Activated CD8-positive, alpha-beta memory T cell treated with anti-CD3 and anti-CD28 coated beads, Interleukin-2, amount 10 ng/mL, durations not matched to agents 7 days and 5 days (primary cell): ENCODE measurements around the gene CFAP20. TPM values are rescaled to one million over a fixed set of nuclear protein-coding genes. Genes with fewer than 3 reads are reported as not detected.

ENCODE experiments used
- ATAC-seq: fragments of 150-1000 bp; cut with Tn5 transposase; one replicate; pipeline ENCODE4 v1.10.0; 2021; ENCODE audit warnings: moderate library complexity
- CTCF ChIA-PET: fragments of 350-600 bp; sonication (Branson Sonifier 250); formaldehyde crosslinking; loops from one replicate; lab custom pipeline; 2021; ENCODE audit warnings: antibody characterized with exemption; lab: Charles Lee
- DNase-seq: peaks from one replicate; pipeline ENCODE4 v3.0.0-alpha.2; 2020
- H3K27ac Mint-ChIP-seq: one replicate; pipeline ENCODE4 v1.8.0; 2021; ENCODE audit warnings: mild to moderate bottlenecking, mixed read lengths
- H3K27me3 Mint-ChIP-seq: one replicate; pipeline ENCODE4 v1.8.0; 2021; ENCODE audit warnings: mixed read lengths
- H3K36me3 Mint-ChIP-seq: one replicate; pipeline ENCODE4 v1.8.0; 2021; ENCODE audit warnings: mild to moderate bottlenecking, mixed read lengths
- H3K4me1 Mint-ChIP-seq: one replicate; pipeline ENCODE4 v1.8.0; 2021; ENCODE audit warnings: mixed read lengths
- H3K4me3 Mint-ChIP-seq: one replicate; pipeline ENCODE4 v1.8.0; 2021; ENCODE audit warnings: mild to moderate bottlenecking, moderate library complexity, mixed read lengths
- H3K9me3 Mint-ChIP-seq: one replicate; pipeline ENCODE4 v1.8.0; 2022; ENCODE audit warnings: low read depth, mixed read lengths
- total RNA-seq, 2 experiments: library from RNA; stranded (reverse); gene quantifications; one replicate each; pipeline ENCODE4 v1.2.3, GENCODE V29; 2021

CFAP20 gene
- 10 to 100 TPM; 35.1 to 40.2 TPM for total RNA-seq

- Mint-ChIP-seq H3K27ac (peak within 1 kb of the TSS; percentile 81), H3K27me3 (no peaks in the 10 kb centered on the region), H3K4me1 (peaks cover 40% of the 10 kb centered on the region), H3K9me3 (no peaks in the 10 kb centered on the region), H3K4me3 (peak within 1 kb of the TSS; percentile 85), H3K36me3 (peaks cover 3% of the 10 kb centered on the region)
- CTCF ChIA-PET = interaction anchor here (0.6 to 1.9 kb wide), 15 partner anchors 8 to 334 kb away, joined by 3 to 9 read pairs (median 4); partner anchors contain the start of gene CSNK2A2
- peak; percentile 94 for ATAC-seq
- peak; percentile 98 for DNase-seq
Observed at GRCh38 chr16:58129097-58129936, at the start of gene CFAP20. Gene CFAP20, minus strand, starts transcription at chr16:58129381. Its CDS starts 266 bp downstream, at chr16:58129115.

- Mint-ChIP-seq H3K4me3 (no peak overlapping the region), H3K36me3 (peaks cover 42% of the 10 kb centered on the region), H3K4me1 (peaks cover 23% of the 10 kb centered on the region), H3K27ac (peak overlapping the region; percentile 22), H3K27me3 (no peaks in the 10 kb centered on the region), H3K9me3 (no peaks in the 10 kb centered on the region)
- DNase-seq (no peak), ATAC-seq (peak; percentile 51)
- CTCF ChIA-PET = interaction anchor here (0.7 to 1.8 kb wide), 4 partner anchors 19 to 159 kb away, joined by 4 to 9 read pairs (median 5); no protein-coding TSS in a partner anchor
Observed at GRCh38 chr16:58177353-58177710, 48.2 kb upstream of the CFAP20 start.

GRCh38 chr16:58176608-58177352 lies 47.6 kb upstream of the CFAP20 start:
- CTCF ChIA-PET = interaction anchor here (0.7 to 1.8 kb wide), 4 partner anchors 19 to 160 kb away, joined by 4 to 9 read pairs (median 5); no protein-coding TSS in a partner anchor
- DNase-seq = no peak
- peak; percentile 75 for ATAC-seq
- peaks cover 41% of the 10 kb centered on the region for H3K36me3 Mint-ChIP-seq
- H3K9me3 Mint-ChIP-seq = no peaks in the 10 kb centered on the region
- no peaks in the 10 kb centered on the region for H3K27me3 Mint-ChIP-seq
- peaks cover 23% of the 10 kb centered on the region for H3K4me1 Mint-ChIP-seq
- H3K27ac Mint-ChIP-seq = peak overlapping the region; percentile 22
- H3K4me3 Mint-ChIP-seq = no peak overlapping the region

GRCh38 chr16:58170223-58170622 lies 41.0 kb upstream of the CFAP20 start:
- H3K9me3 Mint-ChIP-seq = no peaks in the 10 kb centered on the region
- CTCF ChIA-PET = no interaction called here
- DNase-seq = no peak
- H3K4me1 Mint-ChIP-seq = no peaks in the 10 kb centered on the region
- no peak overlapping the region for H3K4me3 Mint-ChIP-seq
- H3K27me3 Mint-ChIP-seq = no peaks in the 10 kb centered on the region
- peaks cover 42% of the 10 kb centered on the region for H3K36me3 Mint-ChIP-seq
- no peak for ATAC-seq
- no peak overlapping the region for H3K27ac Mint-ChIP-seq

- no peak overlapping the region for H3K27ac Mint-ChIP-seq
- H3K36me3 Mint-ChIP-seq = peaks cover 36% of the 10 kb centered on the region
- H3K9me3 Mint-ChIP-seq = no peaks in the 10 kb centered on the region
- ATAC-seq (no peak), DNase-seq (no peak)
- peaks cover 3% of the 10 kb centered on the region for H3K4me1 Mint-ChIP-seq
- no peaks in the 10 kb centered on the region for H3K27me3 Mint-ChIP-seq
- CTCF ChIA-PET = no interaction called here
- no peak overlapping the region for H3K4me3 Mint-ChIP-seq
Observed at GRCh38 chr16:58160855-58161254, 31.7 kb upstream of the CFAP20 start.

- Mint-ChIP-seq H3K36me3 (peaks cover 19% of the 10 kb centered on the region), H3K9me3 (no peaks in the 10 kb centered on the region), H3K27ac (no peak overlapping the region), H3K27me3 (no peaks in the 10 kb centered on the region), H3K4me3 (no peak overlapping the region), H3K4me1 (peaks cover 5% of the 10 kb centered on the region)
- DNase-seq = no peak
- CTCF ChIA-PET = no interaction called here
- no peak for ATAC-seq
Observed at GRCh38 chr16:58158725-58159124, 29.5 kb upstream of the CFAP20 start.

- Mint-ChIP-seq H3K27me3 (no peaks in the 10 kb centered on the region), H3K4me1 (peaks cover 5% of the 10 kb centered on the region), H3K27ac (no peak overlapping the region), H3K4me3 (no peak overlapping the region), H3K9me3 (no peaks in the 10 kb centered on the region), H3K36me3 (peaks cover 13% of the 10 kb centered on the region)
- ATAC-seq (no peak), DNase-seq (no peak)
- CTCF ChIA-PET = no interaction called here
Observed at GRCh38 chr16:58157951-58158540, 28.9 kb upstream of the CFAP20 start.

- H3K9me3 Mint-ChIP-seq = no peaks in the 10 kb centered on the region
- no peak for DNase-seq
- no peak overlapping the region for H3K4me3 Mint-ChIP-seq
- H3K36me3 Mint-ChIP-seq = peaks cover 8% of the 10 kb centered on the region
- ATAC-seq = no peak
- CTCF ChIA-PET = interaction anchor here (1.6 kb wide), 1 partner anchor 28 kb away, joined by 3 read pairs; the partner anchor contains the start of gene CFAP20
- peaks cover 5% of the 10 kb centered on the region for H3K4me1 Mint-ChIP-seq
- H3K27me3 Mint-ChIP-seq = no peaks in the 10 kb centered on the region
- H3K27ac Mint-ChIP-seq = no peak overlapping the region
Observed at GRCh38 chr16:58157239-58157638, 28.1 kb upstream of the CFAP20 start.

GRCh38 chr16:58155839-58156238 lies 26.7 kb upstream of the CFAP20 start:
- ATAC-seq = no peak
- DNase-seq = no peak
- no peaks in the 10 kb centered on the region for H3K27me3 Mint-ChIP-seq
- H3K9me3 Mint-ChIP-seq = no peaks in the 10 kb centered on the region
- CTCF ChIA-PET = interaction anchor here (1.6 kb wide), 1 partner anchor 27 kb away, joined by 3 read pairs; the partner anchor contains the start of gene CFAP20
- peaks cover 4% of the 10 kb centered on the region for H3K36me3 Mint-ChIP-seq
- H3K4me1 Mint-ChIP-seq = peaks cover 5% of the 10 kb centered on the region
- no peak overlapping the region for H3K27ac Mint-ChIP-seq
- H3K4me3 Mint-ChIP-seq = no peak overlapping the region

- no peak overlapping the region for H3K27ac Mint-ChIP-seq
- no peaks in the 10 kb centered on the region for H3K36me3 Mint-ChIP-seq
- H3K4me1 Mint-ChIP-seq = peaks cover 5% of the 10 kb centered on the region
- no peaks in the 10 kb centered on the region for H3K27me3 Mint-ChIP-seq
- H3K4me3 Mint-ChIP-seq = no peak overlapping the region
- CTCF ChIA-PET = interaction anchor here (1.0 to 1.1 kb wide), 2 partner anchors 23 to 148 kb away, joined by 3 to 5 read pairs; no protein-coding TSS in a partner anchor
- ATAC-seq = no peak
- H3K9me3 Mint-ChIP-seq = no peaks in the 10 kb centered on the region
- no peak for DNase-seq
Observed at GRCh38 chr16:58154345-58154744, 25.2 kb upstream of the CFAP20 start.

- Mint-ChIP-seq H3K36me3 (no peaks in the 10 kb centered on the region), H3K27me3 (no peaks in the 10 kb centered on the region), H3K9me3 (no peaks in the 10 kb centered on the region), H3K4me3 (no peak overlapping the region), H3K27ac (no peak overlapping the region), H3K4me1 (peaks cover 5% of the 10 kb centered on the region)
- no peak for ATAC-seq
- CTCF ChIA-PET = interaction anchor here (0.7 kb wide), 1 partner anchor 734 kb away, joined by 3 read pairs; no protein-coding TSS in a partner anchor
- DNase-seq = no peak
Observed at GRCh38 chr16:58152246-58152868, 23.2 kb upstream of the CFAP20 start.

GRCh38 chr16:58148526-58148925 lies 19.3 kb upstream of the CFAP20 start:
- Mint-ChIP-seq H3K27ac (no peak overlapping the region), H3K4me1 (no peaks in the 10 kb centered on the region), H3K36me3 (peaks cover 4% of the 10 kb centered on the region), H3K4me3 (no peak overlapping the region), H3K9me3 (no peaks in the 10 kb centered on the region), H3K27me3 (no peaks in the 10 kb centered on the region)
- no peak for ATAC-seq
- DNase-seq = no peak
- CTCF ChIA-PET = no interaction called here

- H3K27me3 Mint-ChIP-seq = no peaks in the 10 kb centered on the region
- DNase-seq (no peak), ATAC-seq (no peak)
- no peak overlapping the region for H3K27ac Mint-ChIP-seq
- H3K4me1 Mint-ChIP-seq = no peaks in the 10 kb centered on the region
- no peaks in the 10 kb centered on the region for H3K9me3 Mint-ChIP-seq
- CTCF ChIA-PET = no interaction called here
- H3K36me3 Mint-ChIP-seq = peaks cover 5% of the 10 kb centered on the region
- no peak overlapping the region for H3K4me3 Mint-ChIP-seq
Observed at GRCh38 chr16:58148099-58148498, 18.9 kb upstream of the CFAP20 start.
